ENCODE measurements around the gene SIK3. TPM values are rescaled to one million over a fixed set of nuclear protein-coding genes. Genes with fewer than 3 reads are reported as not detected.
A peak's percentile ranks its signal among the peaks of the same experiment; 100 is the strongest.

The SIK3 gene
- polyA plus RNA-seq, 1 of the 3 experiments (the other 2 are of a cell fraction), result 5.1 TPM

- POLR2A ChIA-PET, result no interaction called here
Measured at GRCh38 chr11:116852261-116853031, 245.8 kb downstream of the SIK3 start.

More at GRCh38 chr11:116852261-116853031, 245.8 kb downstream of the SIK3 start:
- H3K9ac ChIP-seq, result no peak overlapping the region
- TF ChIP-seq SIN3A (IDR thresholded peaks at IDR 0.05; ENCODE audit: borderline replicate concordance, low read depth, low read length) (no peak), FOXM1 (IDR thresholded peaks at IDR 0.05; ENCODE audit: low read depth) (no peak), JUND (IDR thresholded peaks at IDR 0.05) (no peak), EP300 (IDR thresholded peaks at IDR 0.05; ENCODE audit: borderline replicate concordance in 1 of 2, low read depth in 1 of 2, low read length in 1 of 2) (no peak), TCF12 (IDR thresholded peaks at IDR 0.05) (no peak), GATA2 (CRISPR knock-in tag; IDR thresholded peaks at IDR 0.05) (no peak), ELF1 (IDR thresholded peaks at IDR 0.05) (no peak), GABPA (IDR thresholded peaks at IDR 0.05; ENCODE audit: low read depth) (no peak), POLR2AphosphoS5 (IDR thresholded peaks at IDR 0.05; ENCODE audit: low read depth, low read length) (no peak), PBX3 (IDR thresholded peaks at IDR 0.05) (no peak), MEF2A (IDR thresholded peaks at IDR 0.05; ENCODE audit: borderline replicate concordance, low read depth) (no peak), USF1 (IDR thresholded peaks at IDR 0.05; ENCODE audit: borderline replicate concordance, low read depth) (no peak), NFIC (IDR thresholded peaks at IDR 0.05; ENCODE audit: borderline replicate concordance) (no peak), ZBTB33 (IDR thresholded peaks at IDR 0.05; ENCODE audit: borderline replicate concordance, low read depth) (no peak), YY1 (IDR thresholded peaks at IDR 0.05; ENCODE audit: low read depth) (no peak), RCOR1 (IDR thresholded peaks at IDR 0.05; ENCODE audit: low read length) (no peak), TAF1 (IDR thresholded peaks at IDR 0.05; ENCODE audit: borderline replicate concordance, low read depth, low read length) (no peak), NRF1 (IDR thresholded peaks at IDR 0.05; ENCODE audit: low read depth, low read length) (no peak)
- CTCF ChIA-PET, result interaction anchor here (1.0 to 2.0 kb wide), 4 partner anchors 16 to 253 kb away, joined by 3 to 7 read pairs (median 4); no protein-coding TSS in a partner anchor
- H3K27ac ChIP-seq (ENCODE audit: low read depth in 2 of 2, low read length in 1 of 2), result peak overlapping the region in 1 of 2 experiments; percentile 79; a peak in 2 of 4 replicates
- no peaks in the 10 kb centered on the region for H3K27me3 ChIP-seq (ENCODE audit: insufficient read depth)
- no peaks in the 10 kb centered on the region for H3K9me2 ChIP-seq
- 89% methylated on average over 4 of the region's 5 CpGs for WGBS (ENCODE audit: low lambda C conversion rate)
- H3K79me2 ChIP-seq (ENCODE audit: insufficient read depth), result no peaks in the 10 kb centered on the region
- H2AFZ ChIP-seq (ENCODE audit: low read depth), result no peak overlapping the region
- H3K4me2 ChIP-seq, result peak overlapping the region; percentile 16
- peaks cover 7 to 20% of the 10 kb centered on the region in 2 experiments for H3K36me3 ChIP-seq (replicated peaks in 1 of 2; ENCODE audit: control insufficient read depth in 1 of 2, insufficient read depth in 2 of 2, low read length in 1 of 2)
- no peaks in the 10 kb centered on the region for H3K9me3 ChIP-seq
- no peak overlapping the region for H3K4me3 ChIP-seq (ENCODE audit: low read depth in 2 of 2, low read length in 1 of 2)
- peaks cover 4 to 33% of the 10 kb centered on the region in 2 experiments for H3K4me1 ChIP-seq (ENCODE audit: control insufficient read depth in 1 of 2, insufficient read depth in 2 of 2, low read depth in 1 of 2, low read length in 1 of 2)
- H4K20me1 ChIP-seq (ENCODE audit: insufficient read depth), result no peaks in the 10 kb centered on the region
- peaks cover 31% of the 10 kb centered on the region for H3F3A ChIP-seq (replicated peaks; ENCODE audit: insufficient read depth)
- no peak for DNase-seq
